ENCODE measurements around the gene SAMD3. TPM values are rescaled to one million over a fixed set of nuclear protein-coding genes. Genes with fewer than 3 reads are reported as not detected.

The SAMD3 gene
- total RNA-seq, 6 experiments from 2014 or later = 0.25 to 0.86 (median 0.37) TPM

DNA sequence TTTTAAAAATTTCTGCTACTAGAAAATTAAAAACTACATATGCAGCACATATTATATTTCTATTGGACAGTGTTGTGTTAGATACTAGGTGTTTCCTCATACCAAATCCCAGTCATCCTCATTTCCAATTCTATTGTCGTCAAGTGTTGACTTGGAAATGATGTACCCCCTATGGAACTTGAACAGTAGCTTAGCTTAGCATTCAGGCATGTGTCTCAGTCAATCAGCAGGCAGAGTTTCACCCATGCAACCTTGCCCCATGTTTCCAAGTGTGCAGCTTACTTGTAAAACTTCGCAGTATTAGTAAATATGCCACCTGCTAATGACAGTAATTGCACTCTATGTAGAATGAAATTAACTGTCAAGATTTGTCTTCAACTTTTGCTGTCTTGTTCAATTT is 59.5 kb downstream of the SAMD3 start:
- ATAC-seq (no peak), DNase-seq (no peak)
- TF ChIP-seq, protein P1, sequence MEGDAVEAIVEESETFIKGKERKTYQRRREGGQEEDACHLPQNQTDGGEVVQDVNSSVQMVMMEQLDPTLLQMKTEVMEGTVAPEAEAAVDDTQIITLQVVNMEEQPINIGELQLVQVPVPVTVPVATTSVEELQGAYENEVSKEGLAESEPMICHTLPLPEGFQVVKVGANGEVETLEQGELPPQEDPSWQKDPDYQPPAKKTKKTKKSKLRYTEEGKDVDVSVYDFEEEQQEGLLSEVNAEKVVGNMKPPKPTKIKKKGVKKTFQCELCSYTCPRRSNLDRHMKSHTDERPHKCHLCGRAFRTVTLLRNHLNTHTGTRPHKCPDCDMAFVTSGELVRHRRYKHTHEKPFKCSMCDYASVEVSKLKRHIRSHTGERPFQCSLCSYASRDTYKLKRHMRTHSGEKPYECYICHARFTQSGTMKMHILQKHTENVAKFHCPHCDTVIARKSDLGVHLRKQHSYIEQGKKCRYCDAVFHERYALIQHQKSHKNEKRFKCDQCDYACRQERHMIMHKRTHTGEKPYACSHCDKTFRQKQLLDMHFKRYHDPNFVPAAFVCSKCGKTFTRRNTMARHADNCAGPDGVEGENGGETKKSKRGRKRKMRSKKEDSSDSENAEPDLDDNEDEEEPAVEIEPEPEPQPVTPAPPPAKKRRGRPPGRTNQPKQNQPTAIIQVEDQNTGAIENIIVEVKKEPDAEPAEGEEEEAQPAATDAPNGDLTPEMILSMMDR (IDR thresholded peaks at IDR 0.05) = no peak
- no peak for TF ChIP-seq POLR2A (IDR thresholded peaks at IDR 0.05)
- Histone ChIP-seq H3K27me3 (no peaks in the 10 kb centered on the region), H3K9me3 (no peaks in the 10 kb centered on the region), H3K4me3 (no peak overlapping the region), H3K27ac (no peak overlapping the region), H3K4me1 (no peaks in the 10 kb centered on the region), H3K36me3 (no peaks in the 10 kb centered on the region)
- WGBS (ENCODE audit: insufficient coverage, low coverage, low lambda C conversion rate, missing lambda C conversion rate) = 85% methylated on average over 2 of the region's 2 CpGs
- intact Hi-C loops (cut with DNase I) = no loop called here

DNA sequence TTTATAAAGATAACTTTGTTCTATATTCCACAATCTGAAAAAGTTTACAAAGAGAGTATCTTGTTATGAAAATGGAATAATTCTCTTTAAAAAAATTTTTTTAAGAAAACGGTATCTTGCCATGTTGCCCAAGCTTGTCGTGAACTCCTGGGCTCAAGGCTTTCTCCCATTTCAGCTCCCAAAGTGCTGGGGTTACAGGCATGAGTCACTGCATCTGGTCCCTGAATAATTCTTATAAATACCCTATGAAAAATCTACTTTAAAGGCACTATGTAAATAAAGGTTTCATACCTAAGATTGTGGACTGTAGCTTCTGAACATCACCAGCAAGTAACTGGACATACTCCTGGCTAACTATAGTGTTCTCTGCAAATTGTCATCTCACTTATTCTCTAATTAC is 60.3 kb downstream of the SAMD3 start:
- no peaks in the 10 kb centered on the region for H3K36me3 ChIP-seq
- H3K27ac ChIP-seq = no peak overlapping the region
- no peak for ATAC-seq
- H3K4me1 ChIP-seq = no peaks in the 10 kb centered on the region
- H3K27me3 ChIP-seq = no peaks in the 10 kb centered on the region
- WGBS (ENCODE audit: insufficient coverage, low coverage, low lambda C conversion rate, missing lambda C conversion rate) = 94% methylated on average over 2 of the region's 2 CpGs
- TF ChIP-seq POLR2A (IDR thresholded peaks at IDR 0.05) = no peak
- TF ChIP-seq, protein P1 (IDR thresholded peaks at IDR 0.05) = no peak
- intact Hi-C loops (cut with DNase I) = no loop called here
- no peak overlapping the region for H3K4me3 ChIP-seq
- no peak for DNase-seq
- no peaks in the 10 kb centered on the region for H3K9me3 ChIP-seq

DNA sequence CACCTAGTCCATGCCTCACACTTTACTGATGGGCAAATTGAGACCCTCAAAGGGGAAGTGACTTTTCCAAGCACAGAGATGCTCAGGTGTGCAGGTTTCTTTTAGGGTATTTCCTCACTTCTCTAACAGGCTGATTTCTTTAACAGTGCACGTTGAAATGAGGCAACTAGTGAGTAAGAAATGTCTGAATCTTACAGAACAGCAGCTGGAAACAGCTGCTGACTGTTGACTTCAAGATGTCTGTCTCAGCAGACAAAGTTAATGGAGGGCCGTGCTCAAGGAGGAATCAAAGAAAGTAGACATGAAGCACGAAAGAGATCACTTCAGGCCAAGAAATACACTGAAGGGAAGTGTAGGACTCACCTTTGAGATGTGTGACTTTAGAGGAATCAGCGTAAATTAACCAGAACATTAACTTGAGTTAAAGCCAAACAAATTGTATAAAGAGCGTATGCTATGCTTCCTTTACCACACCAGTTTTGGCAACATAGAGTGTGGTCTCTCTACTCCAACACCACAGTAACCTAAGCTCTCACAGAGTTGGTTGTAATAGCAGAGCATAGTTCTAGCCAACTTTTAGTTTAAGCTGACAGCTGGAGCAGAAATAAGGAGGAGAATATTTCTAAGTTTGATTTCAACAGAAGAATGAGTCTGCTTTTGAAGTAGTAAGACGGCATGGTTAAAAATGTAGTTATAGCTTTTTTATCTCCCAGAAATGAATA is 60.9 kb downstream of the SAMD3 start:
- no peak for ATAC-seq
- intact Hi-C loops (cut with DNase I) = no loop called here
- no peaks in the 10 kb centered on the region for H3K9me3 ChIP-seq

DNA sequence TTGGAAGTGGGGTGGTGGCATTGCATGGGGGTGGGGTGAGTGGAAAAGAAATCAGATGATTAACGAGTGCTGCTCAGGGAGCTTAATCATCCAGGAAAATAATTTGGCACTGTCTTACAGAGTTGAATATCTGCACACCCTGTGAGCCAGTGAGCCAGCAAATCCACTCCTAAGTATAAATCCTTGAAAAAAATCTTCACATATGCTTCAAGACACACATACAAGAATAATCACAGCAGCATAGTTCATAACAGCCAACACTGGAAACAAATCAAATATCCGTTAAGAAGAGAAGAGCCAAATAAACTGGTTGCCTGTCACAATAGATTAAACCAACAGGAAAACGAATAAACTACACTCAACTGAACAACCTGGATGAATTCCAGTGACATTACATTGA is 62.8 kb downstream of the SAMD3 start:
- H3K27me3 ChIP-seq = no peaks in the 10 kb centered on the region
- no peaks in the 10 kb centered on the region for H3K4me1 ChIP-seq
- no peak overlapping the region for H3K27ac ChIP-seq
- TF ChIP-seq, protein P1 (IDR thresholded peaks at IDR 0.05) = no peak
- no peak for TF ChIP-seq POLR2A (IDR thresholded peaks at IDR 0.05)
- 41% methylated on average over 3 of the region's 3 CpGs for WGBS (ENCODE audit: insufficient coverage, low coverage, low lambda C conversion rate, missing lambda C conversion rate)
- intact Hi-C loops (cut with DNase I) = no loop called here
- H3K9me3 ChIP-seq = no peaks in the 10 kb centered on the region
- no peaks in the 10 kb centered on the region for H3K36me3 ChIP-seq
- DNase-seq = no peak
- no peak for ATAC-seq
- H3K4me3 ChIP-seq = no peak overlapping the region

More for the DNA sequence above, 60.9 kb downstream of the SAMD3 start:
- TF ChIP-seq, protein P1 (IDR thresholded peaks at IDR 0.05) = no peak
- TF ChIP-seq POLR2A (IDR thresholded peaks at IDR 0.05) = no peak
- Histone ChIP-seq H3K36me3 (no peaks in the 10 kb centered on the region), H3K4me1 (no peaks in the 10 kb centered on the region), H3K4me3 (no peak overlapping the region), H3K27me3 (no peaks in the 10 kb centered on the region), H3K27ac (no peak overlapping the region)
- WGBS (ENCODE audit: insufficient coverage, low coverage, low lambda C conversion rate, missing lambda C conversion rate) = 43% methylated on average over 6 of the region's 6 CpGs
- DNase-seq = no peak

Measured in right lobe of liver (tissue), 6 donors.